Kidney epithelial cell (primary cell): ENCODE results near the gene MYRIP. TPM values are rescaled to one million over a fixed set of nuclear protein-coding genes. Genes with fewer than 3 reads are reported as not detected.
"Not testable (repeated sequence)": the region's sequence is repeated elsewhere in the genome, so short reads cannot be mapped to it uniquely, and the experiment has no call there.

Experiments used
- DNase-seq: peaks from one replicate; pipeline ENCODE4 v3.0.0-alpha.2; 2010; ENCODE audit warnings: low read depth
- H3K27me3 ChIP-seq: 2 replicates; pipeline ENCODE4 v1.6.0; 2011; ENCODE audit warnings: low read length; ENCODE audit not compliant: control insufficient read depth, insufficient read depth
- H3K36me3 ChIP-seq: 2 replicates; pipeline ENCODE4 v1.5.1; 2011; ENCODE audit warnings: low read length; ENCODE audit not compliant: control insufficient read depth, insufficient read depth
- H3K4me3 ChIP-seq: 2 replicates; pipeline ENCODE4 v1.5.1; 2011; ENCODE audit warnings: low read depth, mild to moderate bottlenecking, control low read depth, low read length
- total RNA-seq: library from RNA; depleted of rRNA; stranded (reverse); fragments of >200 nt; gene quantifications from 2 replicates; pipeline ENCODE4 v1.2.3, GENCODE V29; 2015
- TF ChIP-seq, protein P1 (sequence below): IDR thresholded peaks from 2 replicates; pipeline ENCODE4 v1.5.1; 2011; ENCODE audit warnings: mild to moderate bottlenecking, moderate library complexity, low read length, control low read depth, inconsistent platforms; ENCODE audit not compliant: insufficient read depth, poor library complexity, severe bottlenecking

The MYRIP gene
- total RNA-seq, 1 donor from 2014 or later: 0.04 TPM

DNA sequence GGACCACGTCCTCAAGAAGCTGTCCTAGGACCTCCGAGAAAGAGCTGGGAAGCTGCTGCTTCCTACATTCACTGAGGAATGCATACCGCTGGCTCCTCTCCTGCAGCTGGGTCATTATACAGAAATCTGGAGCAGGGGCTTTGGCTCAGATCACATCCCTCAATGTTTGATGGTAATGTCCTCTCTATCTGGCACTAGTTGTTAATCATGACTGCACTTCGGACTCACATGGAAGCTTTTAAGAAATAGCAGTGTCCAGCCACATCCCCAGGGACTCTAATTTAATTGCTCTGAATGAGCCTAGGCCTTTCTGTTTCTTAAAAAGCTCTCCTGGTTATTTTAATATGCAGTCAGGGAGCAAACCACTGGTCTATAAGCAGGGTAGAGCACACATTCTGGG lies 25.7 kb upstream of the MYRIP start:
- DNase-seq: no peak
- TF ChIP-seq, protein P1, sequence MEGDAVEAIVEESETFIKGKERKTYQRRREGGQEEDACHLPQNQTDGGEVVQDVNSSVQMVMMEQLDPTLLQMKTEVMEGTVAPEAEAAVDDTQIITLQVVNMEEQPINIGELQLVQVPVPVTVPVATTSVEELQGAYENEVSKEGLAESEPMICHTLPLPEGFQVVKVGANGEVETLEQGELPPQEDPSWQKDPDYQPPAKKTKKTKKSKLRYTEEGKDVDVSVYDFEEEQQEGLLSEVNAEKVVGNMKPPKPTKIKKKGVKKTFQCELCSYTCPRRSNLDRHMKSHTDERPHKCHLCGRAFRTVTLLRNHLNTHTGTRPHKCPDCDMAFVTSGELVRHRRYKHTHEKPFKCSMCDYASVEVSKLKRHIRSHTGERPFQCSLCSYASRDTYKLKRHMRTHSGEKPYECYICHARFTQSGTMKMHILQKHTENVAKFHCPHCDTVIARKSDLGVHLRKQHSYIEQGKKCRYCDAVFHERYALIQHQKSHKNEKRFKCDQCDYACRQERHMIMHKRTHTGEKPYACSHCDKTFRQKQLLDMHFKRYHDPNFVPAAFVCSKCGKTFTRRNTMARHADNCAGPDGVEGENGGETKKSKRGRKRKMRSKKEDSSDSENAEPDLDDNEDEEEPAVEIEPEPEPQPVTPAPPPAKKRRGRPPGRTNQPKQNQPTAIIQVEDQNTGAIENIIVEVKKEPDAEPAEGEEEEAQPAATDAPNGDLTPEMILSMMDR: no peak
- Histone ChIP-seq H3K4me3 (no peak overlapping the region), H3K27me3 (no peaks in the 10 kb centered on the region), H3K36me3 (no peaks in the 10 kb centered on the region)

DNA sequence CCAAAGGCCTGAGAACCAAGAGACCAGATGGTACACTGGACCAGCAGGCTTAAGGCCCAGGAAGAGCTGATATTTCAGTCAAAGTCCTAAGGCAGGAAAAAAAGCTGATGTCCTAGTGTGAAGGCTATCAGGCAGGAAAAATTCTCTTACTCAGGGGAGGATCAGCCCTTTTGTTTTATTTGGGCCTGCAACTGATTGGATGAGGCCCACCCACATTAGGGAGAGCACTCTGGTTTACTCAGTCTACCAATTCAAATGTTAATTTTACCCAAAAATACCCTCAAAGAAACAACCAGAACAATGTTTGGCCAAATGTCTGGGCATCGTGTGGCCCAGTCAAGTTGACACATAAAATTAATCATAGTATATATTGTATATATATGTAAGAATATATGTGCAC lies 24.5 kb upstream of the MYRIP start:
- TF ChIP-seq, protein P1: no peak
- H3K4me3 ChIP-seq: no peak overlapping the region
- no peaks in the 10 kb centered on the region for H3K27me3 ChIP-seq
- H3K36me3 ChIP-seq: no peaks in the 10 kb centered on the region
- DNase-seq: no peak

DNA sequence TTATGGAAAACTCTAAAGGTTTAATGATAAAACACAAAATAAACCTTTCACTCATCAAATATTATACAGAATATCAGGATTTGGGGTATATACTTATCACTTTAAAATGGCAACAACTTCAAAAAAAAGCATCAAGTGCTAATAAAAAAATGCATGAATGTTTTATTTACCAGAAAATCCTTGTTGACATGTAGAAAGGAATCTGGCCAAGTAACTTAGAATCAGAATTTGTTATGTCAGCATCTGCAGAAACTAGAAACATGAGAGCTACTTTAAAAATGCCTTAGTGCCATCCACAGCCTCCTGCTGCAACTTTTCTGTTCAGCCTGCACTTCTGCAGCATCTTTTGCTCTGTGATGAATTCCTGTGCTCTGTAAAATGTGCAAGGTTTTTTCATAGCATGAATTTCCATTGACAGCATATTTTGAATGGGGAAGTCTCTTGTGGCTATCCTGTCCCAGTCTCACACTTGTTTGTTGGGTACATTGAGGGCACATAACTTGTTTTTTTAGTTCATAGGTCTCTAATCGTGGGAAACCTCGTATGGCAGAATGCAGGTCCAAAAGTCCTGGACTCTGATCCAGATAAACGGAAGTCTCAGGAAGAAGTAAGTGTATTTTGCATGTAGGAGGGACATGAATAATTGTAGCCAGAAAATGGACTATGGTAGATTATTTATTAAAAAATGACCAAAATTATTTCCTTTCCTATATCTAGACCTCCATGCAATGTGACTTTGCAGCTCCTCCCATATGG lies 21.1 kb upstream of the MYRIP start:
- Histone ChIP-seq H3K36me3 (no peaks in the 10 kb centered on the region), H3K27me3 (no peaks in the 10 kb centered on the region), H3K4me3 (no peak overlapping the region)
- no peak for DNase-seq
- TF ChIP-seq, protein P1: no peak

DNA sequence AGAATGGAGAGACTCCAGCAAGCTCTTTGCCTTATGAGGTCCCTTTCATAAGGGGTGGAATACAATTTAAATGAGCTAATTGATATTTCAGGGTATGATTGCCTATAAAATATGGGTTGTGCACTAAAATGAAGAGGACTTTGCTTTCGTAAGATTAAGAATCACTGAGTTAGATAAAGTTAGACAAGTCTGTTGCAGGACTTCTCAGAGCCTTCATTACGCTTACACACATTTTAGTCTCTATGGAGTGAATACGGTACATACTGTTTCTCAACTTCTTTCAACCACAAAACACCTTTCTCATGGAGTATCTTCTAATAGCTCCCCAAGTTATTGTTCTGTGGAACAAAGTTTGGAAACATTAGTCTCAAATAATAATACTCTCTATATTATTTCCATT lies 17.8 kb upstream of the MYRIP start:
- H3K27me3 ChIP-seq: no peaks in the 10 kb centered on the region

DNA sequence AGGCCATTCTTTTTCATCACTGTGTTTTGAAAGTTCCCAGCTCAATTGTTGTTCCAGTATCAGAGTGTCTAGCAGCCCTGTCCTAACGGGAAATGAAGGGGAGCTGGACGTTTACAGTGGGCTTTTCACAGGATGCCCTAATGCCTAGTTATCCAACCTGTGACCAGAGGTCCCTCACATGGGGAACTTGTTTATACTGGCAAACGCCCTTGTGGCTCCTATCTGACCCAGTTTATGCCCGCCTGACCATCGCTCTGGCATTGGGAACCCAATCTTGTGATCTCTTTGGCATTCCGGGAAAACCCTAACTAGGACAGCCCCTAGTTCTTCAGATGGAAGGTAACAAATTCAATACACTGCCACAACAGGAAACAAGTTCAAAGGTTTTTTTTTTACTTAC lies 14.5 kb upstream of the MYRIP start:
- Histone ChIP-seq H3K36me3 (no peaks in the 10 kb centered on the region), H3K27me3 (no peaks in the 10 kb centered on the region), H3K4me3 (no peak overlapping the region)
- DNase-seq: no peak
- TF ChIP-seq, protein P1: no peak

More for the DNA sequence above, 17.8 kb upstream of the MYRIP start:
- no peak overlapping the region for H3K4me3 ChIP-seq
- H3K36me3 ChIP-seq: no peaks in the 10 kb centered on the region
- DNase-seq: no peak
- TF ChIP-seq, protein P1: no peak

DNA sequence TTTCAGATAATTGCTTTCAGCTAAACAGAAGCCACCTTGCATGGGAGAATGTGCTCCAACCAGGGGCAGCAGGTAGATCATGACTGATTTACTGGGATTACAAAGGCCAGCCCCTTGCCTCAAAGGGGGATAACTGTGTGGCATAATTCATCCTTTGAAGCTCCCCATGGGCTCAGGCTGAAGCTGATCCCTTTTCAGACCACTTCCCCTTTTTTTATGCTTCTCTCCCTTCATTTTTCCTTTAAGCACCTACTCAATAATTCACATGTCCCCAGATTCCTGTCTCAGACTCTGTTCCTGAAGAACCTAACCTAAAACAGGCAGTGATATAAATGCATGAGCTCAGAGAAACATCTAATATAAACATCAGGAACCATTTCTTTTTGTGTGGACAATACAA lies 8.2 kb upstream of the MYRIP start:
- Histone ChIP-seq H3K4me3 (no peak overlapping the region), H3K36me3 (no peaks in the 10 kb centered on the region), H3K27me3 (no peaks in the 10 kb centered on the region)
- DNase-seq: no peak
- TF ChIP-seq, protein P1: no peak

DNA sequence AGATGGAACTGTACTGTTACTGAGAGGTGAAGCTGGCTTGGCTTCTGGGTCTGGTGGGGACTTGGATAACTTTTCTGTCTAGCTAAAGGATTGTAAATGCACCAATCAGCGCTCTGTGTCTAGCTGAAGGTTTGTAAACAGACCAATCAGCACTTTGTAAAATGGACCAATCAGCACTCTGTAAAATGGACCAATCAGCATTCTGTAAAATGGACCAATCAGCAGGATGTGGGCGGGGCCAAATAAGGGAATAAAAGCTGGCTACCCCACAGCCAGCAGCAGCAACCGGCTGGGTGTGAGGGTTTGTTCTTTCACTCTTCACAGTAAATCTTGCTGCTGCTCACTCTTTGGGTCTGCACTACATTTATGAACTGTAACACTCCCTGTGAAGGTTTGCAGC lies 6.9 kb upstream of the MYRIP start:
- not testable (repeated sequence) for H3K36me3 ChIP-seq, H3K4me3 ChIP-seq, H3K27me3 ChIP-seq, DNase-seq
